GM21723 (cell line): ENCODE data around the gene RSAD1.
"Not testable (repeated sequence)": the region's sequence is repeated elsewhere in the genome, so short reads cannot be mapped to it uniquely, and the experiment has no call there.

Source experiments
- ATAC-seq: cut with Tn5 transposase; IDR thresholded peaks from one replicate; pipeline ENCODE4 v1.9.1; 2021; ENCODE audit warnings: mild to moderate bottlenecking, moderate library complexity; ENCODE audit not compliant: unreplicated experiment

RSAD1 gene

DNA sequence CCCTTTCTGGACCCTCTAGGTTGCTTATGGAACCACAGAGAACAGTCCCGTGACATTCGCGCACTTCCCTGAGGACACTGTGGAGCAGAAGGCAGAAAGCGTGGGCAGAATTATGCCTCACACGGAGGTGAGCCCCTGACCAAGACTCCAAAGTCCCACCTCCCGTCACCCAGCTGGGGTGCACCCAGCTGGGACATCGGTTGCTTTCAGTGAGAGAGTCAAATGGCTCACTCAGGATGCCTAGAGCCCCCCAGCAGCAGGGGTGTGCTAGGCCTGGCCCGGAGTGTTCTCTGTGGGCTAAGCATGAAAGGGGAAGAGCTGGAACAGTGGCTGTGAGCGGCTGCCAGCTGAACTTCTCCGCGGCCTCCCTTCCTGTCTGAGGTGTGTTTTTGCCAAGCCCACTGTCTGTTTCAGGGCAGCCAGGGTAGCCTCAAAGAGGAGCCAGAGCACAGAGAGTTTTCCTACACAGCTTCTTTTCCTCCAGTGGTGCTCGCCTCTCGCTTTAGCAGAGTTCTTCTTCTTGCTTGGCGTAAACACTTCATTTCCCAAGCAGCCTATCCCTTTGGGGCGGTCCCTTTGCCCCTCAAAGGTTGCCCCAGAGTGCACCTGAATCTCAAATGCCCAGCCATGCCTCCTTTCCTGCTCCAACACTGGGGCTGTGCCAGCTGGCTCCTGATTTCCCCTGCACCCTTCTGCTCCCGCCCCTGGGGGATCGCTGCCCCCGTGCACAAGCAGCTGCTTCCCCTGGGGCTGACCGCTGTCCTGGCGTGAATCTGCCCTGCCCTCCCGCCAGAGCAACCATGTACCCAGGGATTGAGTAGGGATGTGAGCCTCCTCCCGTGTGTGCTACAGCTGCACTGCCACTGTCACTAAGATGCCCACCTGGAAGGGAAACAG is 7.4 kb upstream of the RSAD1 start:
- ATAC-seq, result no peak

DNA sequence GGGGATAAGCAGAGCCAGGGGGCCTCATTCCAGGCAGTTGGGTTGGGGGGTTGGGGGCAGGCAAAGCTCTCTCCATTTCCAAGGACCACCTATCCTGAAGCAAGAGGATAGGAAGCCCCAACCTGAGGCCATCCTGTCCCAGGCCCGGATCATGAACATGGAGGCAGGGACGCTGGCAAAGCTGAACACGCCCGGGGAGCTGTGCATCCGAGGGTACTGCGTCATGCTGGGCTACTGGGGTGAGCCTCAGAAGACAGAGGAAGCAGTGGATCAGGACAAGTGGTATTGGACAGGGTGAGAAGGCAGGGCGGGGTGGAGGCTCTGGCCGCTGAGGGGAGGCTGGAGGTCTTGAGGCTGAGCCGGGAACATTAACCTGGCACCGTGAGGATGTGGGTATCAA is 6.4 kb upstream of the RSAD1 start:
- ATAC-seq, result no peak

DNA sequence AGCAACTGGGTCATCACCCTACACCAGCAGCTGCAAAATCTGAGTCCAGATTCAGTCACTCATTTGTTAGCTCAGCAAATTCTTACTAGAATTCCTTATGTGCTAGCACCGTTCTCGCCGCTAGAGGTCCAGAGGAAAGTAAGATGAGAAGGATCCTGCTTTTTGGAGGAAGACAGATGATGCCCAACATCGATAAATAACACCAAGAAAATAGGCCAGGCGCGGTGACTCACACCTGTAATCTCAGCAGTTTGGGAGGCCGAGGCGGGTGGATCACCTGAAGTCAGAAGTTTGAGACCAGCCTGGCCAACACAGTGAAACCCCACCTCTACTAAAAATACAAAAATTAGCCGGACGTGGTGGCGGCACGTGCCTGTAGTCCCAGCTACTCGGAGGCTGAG is 5.9 kb upstream of the RSAD1 start:
- ATAC-seq, result not testable (repeated sequence)

DNA sequence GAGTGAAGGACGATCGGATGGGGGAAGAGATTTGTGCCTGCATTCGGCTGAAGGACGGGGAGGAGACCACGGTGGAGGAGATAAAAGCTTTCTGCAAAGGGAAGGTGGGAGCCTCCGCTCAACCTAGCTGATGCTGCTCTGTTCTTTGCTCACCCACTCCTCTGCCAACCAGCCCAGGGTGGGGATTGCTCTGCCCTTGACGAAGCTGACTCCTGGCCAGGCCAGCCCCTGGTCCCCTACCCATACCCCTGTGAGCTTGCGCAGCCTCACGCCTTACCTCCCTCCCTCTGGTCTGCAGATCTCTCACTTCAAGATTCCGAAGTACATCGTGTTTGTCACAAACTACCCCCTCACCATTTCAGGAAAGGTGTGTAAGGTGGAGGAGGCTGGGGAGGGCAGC is 4.8 kb upstream of the RSAD1 start:
- ATAC-seq, result no peak

DNA sequence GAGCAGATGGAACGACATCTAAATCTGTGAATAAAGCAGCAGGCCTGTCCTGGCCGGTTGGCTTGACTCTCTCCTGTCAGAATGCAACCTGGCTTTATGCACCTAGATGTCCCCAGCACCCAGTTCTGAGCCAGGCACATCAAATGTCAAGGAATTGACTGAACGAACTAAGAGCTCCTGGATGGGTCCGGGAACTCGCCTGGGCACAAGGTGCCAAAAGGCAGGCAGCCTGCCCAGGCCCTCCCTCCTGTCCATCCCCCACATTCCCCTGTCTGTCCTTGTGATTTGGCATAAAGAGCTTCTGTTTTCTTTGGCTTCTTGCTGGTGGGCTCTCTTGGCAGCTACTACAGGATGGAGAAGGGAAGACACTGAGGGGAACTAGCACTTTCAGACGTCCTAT is 4.1 kb upstream of the RSAD1 start:
- no peak for ATAC-seq

DNA sequence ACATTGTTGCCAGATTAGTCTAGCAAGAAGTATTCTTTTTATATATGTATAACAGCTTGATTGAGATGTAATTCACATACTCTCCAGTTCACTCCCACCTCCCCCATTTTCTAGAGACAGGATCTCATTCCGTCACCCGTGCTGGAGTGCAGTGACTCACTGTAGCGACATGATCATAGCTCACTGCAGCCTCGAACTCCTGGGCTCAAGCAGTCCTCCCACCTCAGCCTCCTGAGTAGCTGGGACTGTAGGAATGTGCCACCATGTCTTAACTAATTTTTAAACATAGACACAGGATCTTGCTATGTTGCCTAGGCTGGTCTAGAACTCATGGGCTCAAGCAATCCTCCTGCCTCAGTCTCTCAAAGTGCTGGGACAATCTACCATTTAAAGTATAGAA is 3.3 kb upstream of the RSAD1 start:
- no peak for ATAC-seq

DNA sequence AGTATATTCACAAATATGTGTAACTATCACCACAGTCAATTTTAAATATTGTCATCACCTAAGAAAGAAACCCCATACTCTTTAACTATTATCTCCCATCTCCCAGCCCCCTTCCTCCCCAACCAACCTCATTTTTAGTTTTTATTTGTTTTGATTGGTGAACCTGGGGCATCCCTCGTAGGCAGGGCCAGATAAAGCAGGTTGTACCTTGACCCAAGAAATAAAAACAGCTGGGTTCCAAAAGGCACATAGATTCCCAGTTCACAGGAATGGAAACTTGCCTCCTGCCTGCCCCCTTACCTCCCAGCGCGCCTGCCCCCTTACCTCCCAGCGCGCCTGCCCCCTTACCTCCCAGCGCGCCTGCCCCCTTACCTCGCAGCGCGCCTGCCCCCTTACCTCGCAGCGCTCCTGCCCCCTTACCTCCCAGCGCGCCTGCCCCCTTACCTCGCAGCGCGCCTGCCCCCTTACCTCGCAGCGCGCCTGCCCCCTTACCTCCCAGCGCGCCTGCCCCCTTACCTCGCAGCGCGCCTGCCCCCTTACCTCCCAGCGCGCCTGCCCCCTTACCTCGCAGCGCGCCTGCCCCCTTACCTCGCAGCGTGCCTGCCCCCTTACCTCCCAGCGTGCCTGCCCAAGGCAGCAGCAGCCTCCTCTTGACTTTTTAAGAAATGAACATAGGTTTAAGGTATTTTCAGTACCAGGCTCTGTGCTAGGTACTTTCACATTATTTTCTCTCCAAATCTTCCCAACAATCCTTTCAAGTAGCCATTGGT is 2.7 kb upstream of the RSAD1 start:
- ATAC-seq, result not testable (repeated sequence)

DNA sequence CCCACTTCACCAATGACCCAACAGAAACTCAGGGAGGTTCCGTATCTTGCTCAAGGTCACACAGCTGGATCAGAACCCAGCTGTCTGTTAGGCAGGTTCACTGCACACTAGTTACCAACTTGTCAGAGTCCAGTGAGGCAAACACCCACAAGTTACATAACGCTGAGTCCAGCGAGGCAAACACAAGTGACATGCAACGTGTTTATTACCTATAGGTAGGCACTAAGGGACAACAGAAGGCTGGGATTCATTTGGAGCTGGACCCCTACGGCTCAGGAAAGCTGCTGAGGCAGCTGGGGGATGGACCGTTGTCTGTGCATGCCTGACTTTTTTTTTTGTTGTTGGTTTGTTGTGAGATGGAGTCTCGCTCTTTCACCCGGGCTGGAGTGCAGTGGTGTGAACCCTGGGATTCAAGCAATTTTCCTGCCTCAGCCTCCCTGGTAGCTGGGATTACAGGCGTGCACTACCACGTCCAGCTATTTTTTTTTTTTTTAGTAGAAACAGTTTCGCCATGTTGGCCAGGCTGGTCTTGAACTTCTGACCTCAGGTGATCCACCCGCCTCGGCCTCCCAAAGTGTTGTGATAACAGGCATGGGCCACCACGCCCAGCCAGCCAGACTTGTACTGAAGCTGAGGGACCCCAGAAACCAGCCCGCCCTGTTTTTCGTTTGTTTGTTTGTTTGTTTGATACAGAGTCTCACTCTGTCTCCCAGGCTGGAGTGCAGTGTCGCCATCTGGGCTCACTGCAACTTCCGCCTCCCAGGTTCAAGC is 1.9 kb upstream of the RSAD1 start:
- ATAC-seq, result no peak

DNA sequence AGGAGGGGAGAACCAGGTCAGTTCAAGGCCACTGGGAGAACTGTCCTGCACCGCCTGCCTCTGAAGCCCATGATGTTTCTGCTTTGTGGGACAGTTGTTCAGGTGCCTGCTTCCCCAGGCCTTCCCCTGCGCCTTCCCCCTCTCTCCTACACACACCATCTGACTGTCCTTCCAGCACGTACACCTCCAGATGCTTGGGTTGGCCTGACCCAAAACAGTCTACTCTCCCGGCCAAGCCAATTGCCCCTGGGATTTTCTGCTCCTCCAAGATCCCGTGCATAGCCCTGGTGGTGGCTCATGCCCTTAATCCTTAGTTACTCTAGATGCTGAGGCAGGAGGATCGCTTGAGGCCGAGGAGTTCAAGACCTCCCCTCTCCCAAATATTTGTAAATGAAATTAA is 684 bp upstream of the RSAD1 start:
- no peak for ATAC-seq

DNA sequence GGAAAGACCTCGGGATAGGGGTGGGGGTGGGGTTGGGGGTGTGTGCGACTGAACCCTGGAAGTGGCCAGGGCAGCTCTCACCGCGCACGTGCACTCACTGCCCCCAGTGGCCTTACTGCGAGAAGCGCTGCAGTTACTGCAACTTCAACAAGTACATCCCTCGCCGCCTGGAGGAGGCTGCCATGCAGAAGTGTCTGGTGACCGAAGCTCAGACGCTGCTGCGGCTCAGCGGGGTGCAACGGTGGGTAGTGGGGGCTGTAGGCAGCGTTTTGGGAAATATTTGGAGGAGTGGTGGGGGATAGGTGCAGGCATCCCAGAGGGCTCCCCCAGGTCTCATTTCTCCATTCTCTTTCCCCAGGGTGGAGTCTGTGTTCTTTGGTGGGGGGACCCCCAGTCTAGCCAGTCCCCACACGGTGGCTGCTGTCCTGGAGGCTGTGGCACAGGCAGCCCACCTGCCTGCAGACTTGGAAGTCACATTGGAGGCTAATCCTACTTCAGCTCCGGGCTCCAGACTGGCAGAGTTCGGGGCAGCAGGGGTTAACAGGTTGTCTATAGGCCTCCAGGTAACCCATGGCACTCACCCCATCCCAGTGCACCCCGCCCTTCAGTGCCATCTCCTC is 972 bp downstream of the RSAD1 start:
- ATAC-seq, result no peak

DNA sequence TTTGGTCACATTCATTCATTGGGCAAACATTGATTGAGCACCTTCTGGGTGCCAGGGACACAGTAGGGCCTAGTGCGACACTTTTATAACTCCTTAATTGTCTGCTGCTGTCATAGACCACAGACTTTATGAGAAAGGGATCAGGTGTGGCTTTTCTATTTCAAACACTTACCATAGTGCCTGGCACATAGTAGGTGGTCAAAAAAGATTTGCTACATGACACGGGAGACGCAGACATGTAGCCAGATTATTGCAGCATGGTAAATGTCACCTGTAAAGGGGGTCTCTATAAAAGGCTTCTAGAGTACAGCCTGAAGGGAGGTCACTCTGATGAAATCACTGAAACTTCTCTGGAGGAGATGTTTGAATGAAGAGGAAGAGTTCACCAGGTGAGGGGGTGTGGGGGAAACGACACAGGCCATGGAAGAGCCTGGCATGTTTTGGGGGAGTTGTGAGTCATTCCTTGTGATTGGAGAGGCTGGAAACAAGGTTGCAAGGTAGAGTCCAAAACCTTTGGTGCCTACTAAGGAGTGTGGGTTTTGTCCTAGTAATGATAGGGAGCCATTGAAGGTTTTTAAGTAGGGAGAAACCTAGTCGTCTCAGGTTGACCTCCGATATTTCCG is 1.6 kb downstream of the RSAD1 start:
- ATAC-seq, result no peak

DNA sequence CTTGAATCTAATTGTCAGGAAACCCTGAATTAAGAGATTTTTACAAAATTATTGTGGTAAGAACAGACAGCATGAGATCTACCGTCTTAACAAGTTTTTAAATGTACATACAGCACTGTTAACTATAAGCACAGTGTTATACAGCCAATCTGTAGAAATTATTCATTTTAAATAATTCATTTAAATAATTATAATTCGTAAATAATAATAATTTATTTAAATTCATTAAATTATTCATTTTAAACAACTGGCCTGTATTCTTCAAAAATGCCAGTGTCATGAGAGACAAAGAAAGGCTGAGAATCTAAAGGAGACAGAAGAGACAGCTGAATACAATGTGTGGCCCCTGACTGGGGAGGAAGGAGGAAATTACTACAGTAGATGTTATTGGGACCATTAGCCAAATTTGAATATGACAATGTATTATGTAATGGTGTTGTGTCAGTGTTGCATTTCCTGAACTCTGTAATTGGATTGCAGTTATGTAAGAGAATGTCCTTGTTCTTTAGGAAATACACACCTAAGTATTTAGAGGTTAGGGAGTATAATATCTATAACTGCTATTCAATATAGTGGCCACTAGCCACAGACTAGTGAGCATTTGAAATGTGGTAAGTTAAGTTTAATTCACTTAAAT is 2.3 kb downstream of the RSAD1 start:
- ATAC-seq, result no peak

DNA sequence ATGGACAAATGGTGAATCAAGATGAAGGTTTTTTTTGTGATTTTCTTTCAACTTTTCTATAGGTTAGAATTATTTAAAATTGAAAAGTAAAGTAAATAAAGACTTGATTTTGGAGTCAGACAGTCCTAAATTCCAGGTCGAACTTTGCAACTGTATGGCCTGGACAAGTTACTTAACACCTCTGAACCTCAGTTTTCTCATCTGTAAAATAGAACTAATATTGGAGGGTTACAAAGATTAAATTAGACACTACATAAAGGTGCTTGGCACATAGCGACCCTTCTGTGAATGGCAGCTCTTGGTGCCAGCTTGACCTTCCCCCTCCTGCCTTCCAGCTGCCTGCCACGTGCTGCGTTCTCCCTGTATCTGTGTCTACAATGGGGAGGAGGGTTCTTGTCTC is 3.0 kb downstream of the RSAD1 start:
- no peak for ATAC-seq

DNA sequence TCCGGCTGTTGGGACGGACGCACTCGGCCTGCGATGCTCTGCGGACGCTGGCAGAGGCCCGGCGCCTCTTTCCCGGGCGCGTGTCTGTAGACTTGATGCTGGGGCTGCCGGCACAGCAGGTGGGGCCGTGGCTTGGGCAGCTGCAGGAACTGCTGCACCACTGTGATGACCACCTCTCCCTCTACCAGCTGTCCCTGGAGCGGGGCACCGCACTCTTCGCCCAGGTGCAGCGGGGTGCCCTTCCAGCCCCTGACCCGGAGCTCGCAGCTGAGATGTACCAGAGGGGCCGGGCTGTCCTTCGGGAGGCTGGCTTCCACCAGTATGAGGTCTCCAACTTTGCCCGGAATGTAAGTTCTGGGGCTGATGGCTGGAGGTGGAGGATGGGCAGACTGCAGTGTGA is 3.5 kb downstream of the RSAD1 start:
- ATAC-seq, result no peak

DNA sequence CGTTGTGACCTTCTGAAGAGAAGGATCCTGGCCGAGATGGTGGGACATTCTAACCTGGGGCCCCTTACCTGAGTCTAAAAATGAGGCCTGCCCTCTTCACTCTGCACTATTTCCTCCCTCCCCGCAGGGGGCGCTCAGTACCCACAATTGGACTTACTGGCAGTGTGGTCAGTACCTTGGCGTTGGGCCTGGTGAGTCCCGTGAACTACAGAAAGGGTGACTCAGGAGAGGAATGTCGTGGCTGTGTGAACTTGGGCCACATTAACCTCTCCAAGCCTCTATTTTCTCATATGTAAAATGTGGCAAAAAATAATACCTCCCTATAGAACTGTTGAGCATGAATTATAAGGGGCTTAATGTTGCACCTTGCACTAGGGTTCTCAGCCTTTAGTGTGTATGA is 3.9 kb downstream of the RSAD1 start:
- no peak for ATAC-seq

DNA sequence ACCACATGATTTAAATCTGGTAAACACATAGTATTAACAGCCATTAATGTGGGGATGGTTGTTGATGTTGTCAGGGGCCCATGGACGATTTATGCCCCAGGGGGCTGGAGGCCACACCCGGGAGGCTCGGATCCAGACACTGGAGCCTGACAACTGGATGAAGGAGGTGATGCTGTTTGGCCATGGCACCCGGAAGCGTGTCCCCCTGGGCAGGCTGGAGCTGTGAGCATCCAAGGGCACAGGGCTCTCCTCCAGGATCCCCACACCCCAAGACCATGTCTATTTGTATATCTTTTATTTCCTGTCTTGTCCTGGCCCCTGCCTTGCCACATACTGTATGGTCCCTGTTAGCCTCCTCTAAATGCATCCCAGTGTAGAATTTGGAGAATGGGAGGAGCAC is 4.6 kb downstream of the RSAD1 start:
- ATAC-seq, result no peak

DNA sequence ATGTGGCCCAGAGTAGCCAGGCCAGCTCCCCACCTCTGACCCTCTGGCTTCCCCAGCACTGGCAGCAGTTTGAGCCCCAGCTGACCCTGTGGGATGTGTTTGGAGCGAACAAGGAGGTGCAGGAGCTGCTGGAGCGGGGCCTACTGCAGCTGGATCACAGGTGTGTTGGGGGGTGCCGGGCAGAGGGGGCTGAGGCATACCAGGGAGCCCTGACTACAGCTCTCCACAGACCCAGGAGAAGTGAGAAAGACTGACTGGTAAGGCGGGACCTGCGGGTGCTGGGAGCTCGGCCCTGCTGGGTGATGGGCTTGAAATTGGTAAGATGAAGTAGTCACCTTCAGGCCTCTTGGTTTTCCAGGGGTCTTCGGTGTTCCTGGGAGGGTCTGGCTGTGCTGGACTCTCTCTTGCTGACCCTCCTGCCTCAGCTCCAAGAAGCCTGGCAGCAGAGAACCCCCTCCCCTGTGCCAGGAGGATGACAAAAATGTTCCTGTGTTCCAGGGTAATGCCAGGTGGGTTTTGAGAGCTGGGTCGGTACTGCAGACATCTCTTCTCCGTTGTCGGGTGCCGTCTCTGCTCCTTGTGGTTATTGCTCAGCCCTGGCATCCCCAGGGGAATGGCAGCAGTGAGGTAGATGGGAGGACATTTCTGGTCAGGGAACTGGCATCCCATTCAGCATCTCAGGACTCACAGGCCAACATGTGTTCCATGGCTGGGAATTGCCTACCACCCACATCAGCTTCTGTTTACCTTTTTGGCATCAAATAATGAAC is 5.9 kb downstream of the RSAD1 start:
- ATAC-seq, result no peak

DNA sequence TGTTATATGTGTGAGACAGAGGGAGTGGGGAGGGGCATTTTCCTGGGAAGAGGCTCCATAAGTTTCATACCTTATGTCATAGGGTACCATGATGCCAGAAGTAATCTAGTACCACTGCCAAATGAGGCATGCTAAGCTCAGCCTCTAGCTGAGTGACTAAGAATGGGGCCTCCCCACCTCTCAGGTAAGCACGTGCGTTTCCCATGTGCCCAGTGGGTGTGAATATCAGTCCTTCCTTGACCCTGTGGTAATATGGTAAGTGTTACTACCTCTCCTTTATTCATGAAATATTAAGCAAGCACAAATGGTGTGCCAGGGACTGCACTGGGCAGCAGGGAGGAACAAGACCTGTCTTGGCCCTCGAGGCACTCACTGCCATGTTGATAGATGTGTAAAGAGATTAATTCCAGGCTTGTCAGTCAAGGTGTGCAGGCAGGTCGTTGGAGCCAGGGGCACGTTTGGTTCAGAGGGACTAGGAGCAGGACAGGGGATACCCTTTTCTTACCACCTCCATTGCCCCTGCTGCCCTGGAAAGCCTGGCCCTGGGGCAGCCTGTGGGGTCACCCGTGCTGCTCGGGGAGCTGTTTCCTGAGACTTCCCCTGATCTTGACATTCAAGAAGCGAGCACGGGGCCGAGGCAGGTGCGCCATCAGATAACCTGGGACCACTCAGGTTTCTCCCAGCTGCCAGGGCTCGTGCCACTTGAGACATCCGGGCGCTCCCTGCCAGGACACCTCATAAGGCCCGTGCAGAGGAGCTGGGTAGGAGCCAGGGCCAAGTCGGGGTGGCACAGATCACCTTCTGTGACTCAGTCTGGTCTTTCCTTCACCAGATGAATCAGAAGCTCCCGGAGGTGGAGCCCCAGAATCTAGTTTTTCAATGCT is 8.8 kb downstream of the RSAD1 start:
- ATAC-seq, result no peak
